ENCODE measurements around the gene ACOXL.

ACOXL gene

GRCh38 chr2:110818767-110819481 is 86.6 kb downstream of the ACOXL start:
- no peak for DNase-seq (ENCODE audit: extremely low read depth, insufficient read length)
- Histone ChIP-seq H3K4me3 (replicated peaks; ENCODE audit: low read depth, low read length) (no peak overlapping the region), H3K27me3 (replicated peaks; ENCODE audit: control insufficient read depth, insufficient read depth, low read length) (no peaks in the 10 kb centered on the region; the same call in 1 of the 2 replicates), H3K36me3 (ENCODE audit: control insufficient read depth, insufficient read depth, low read length) (no peaks in the 10 kb centered on the region)
- peak; percentile 39 for TF ChIP-seq CTCF (IDR thresholded peaks at IDR 0.05; ENCODE audit: insufficient read depth, low read length, poor library complexity, severe bottlenecking)

GRCh38 chr2:110819711-110820110 is 87.3 kb downstream of the ACOXL start:
- Histone ChIP-seq H3K36me3 (ENCODE audit: control insufficient read depth, insufficient read depth, low read length) (no peaks in the 10 kb centered on the region), H3K4me3 (replicated peaks; ENCODE audit: low read depth, low read length) (no peak overlapping the region), H3K27me3 (replicated peaks; ENCODE audit: control insufficient read depth, insufficient read depth, low read length) (no peaks in the 10 kb centered on the region; the same call in 1 of the 2 replicates)
- TF ChIP-seq CTCF (IDR thresholded peaks at IDR 0.05; ENCODE audit: insufficient read depth, low read length, poor library complexity, severe bottlenecking), result no peak
- no peak for DNase-seq (ENCODE audit: extremely low read depth, insufficient read length)

DNA sequence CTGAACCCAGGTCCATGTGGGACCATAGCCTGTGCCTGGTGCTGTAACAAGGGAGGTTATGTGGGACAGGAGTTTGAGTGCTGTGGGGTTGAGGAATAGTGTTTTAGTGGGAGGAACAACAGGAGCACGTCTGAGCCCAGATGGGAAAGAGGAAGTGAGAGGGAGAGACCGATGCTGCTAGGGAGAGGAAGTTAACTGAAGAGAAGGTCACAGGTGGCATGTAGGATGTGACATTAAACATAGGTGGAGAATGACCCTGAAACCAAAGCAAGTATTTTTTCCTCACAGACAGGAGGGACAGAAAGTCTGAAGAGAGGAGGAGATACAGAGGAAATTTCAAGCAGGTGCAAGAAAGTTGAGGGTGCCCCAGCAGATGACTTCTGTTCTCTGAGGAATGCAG is 87.8 kb downstream of the ACOXL start:
- no peaks in the 10 kb centered on the region; the same call in 1 of the 2 replicates for H3K27me3 ChIP-seq (replicated peaks; ENCODE audit: control insufficient read depth, insufficient read depth, low read length)
- DNase-seq (ENCODE audit: extremely low read depth, insufficient read length), result no peak
- no peak overlapping the region for H3K4me3 ChIP-seq (replicated peaks; ENCODE audit: low read depth, low read length)
- no peaks in the 10 kb centered on the region for H3K36me3 ChIP-seq (ENCODE audit: control insufficient read depth, insufficient read depth, low read length)
- no peak for TF ChIP-seq CTCF (IDR thresholded peaks at IDR 0.05; ENCODE audit: insufficient read depth, low read length, poor library complexity, severe bottlenecking)

GRCh38 chr2:110823165-110823564 is 90.8 kb downstream of the ACOXL start:
- no peak for DNase-seq (ENCODE audit: extremely low read depth, insufficient read length)
- Histone ChIP-seq H3K27me3 (replicated peaks; ENCODE audit: control insufficient read depth, insufficient read depth, low read length) (no peaks in the 10 kb centered on the region), H3K36me3 (ENCODE audit: control insufficient read depth, insufficient read depth, low read length) (no peaks in the 10 kb centered on the region), H3K4me3 (replicated peaks; ENCODE audit: low read depth, low read length) (no peak overlapping the region)
- no peak for TF ChIP-seq CTCF (IDR thresholded peaks at IDR 0.05; ENCODE audit: insufficient read depth, low read length, poor library complexity, severe bottlenecking)

DNA sequence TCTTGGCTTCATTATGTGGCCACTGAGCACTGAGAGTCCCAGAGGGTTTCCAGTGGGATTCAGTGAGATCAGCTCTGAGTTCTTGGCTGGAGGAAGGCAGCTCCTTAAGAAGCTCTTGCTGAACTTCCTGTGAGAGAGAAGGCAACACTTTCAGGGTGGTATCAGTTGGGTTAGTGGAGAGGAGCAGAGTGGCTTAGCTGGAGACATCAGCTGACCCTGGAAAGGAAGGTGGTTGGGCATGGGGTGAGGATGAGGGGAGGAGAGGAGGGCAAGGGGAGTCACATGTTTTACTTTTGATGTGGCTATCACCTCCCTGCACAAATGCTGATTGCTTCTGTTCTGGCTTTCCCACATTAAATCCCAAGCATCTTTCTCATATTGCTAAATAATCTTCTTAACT is 95.1 kb downstream of the ACOXL start:
- Histone ChIP-seq H3K4me3 (replicated peaks; ENCODE audit: low read depth, low read length) (no peak overlapping the region), H3K27me3 (replicated peaks; ENCODE audit: control insufficient read depth, insufficient read depth, low read length) (no peaks in the 10 kb centered on the region), H3K36me3 (ENCODE audit: control insufficient read depth, insufficient read depth, low read length) (no peaks in the 10 kb centered on the region)
- DNase-seq (ENCODE audit: extremely low read depth, insufficient read length), result no peak
- no peak for TF ChIP-seq CTCF (IDR thresholded peaks at IDR 0.05; ENCODE audit: insufficient read depth, low read length, poor library complexity, severe bottlenecking)

DNA sequence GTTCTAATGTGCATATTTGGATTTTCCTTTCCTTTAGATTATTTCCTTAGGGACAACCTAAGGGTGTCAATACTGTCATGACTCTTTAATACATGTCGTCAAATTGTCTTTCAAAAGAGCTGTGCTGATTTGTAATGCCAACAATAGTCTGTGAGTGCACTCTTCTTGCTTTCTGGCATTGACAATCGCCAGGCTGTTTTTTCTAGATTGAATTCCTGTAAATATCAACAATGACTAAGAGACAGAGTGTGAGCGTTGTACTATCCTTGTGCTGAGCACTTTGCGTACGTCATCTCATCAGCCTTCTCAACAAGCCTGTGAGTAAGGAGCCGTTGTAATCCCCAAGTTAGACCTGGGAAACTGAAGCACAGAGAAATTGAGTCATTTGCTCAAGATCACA is 96.0 kb downstream of the ACOXL start:
- Histone ChIP-seq H3K4me3 (replicated peaks; ENCODE audit: low read depth, low read length) (no peak overlapping the region), H3K36me3 (ENCODE audit: control insufficient read depth, insufficient read depth, low read length) (no peaks in the 10 kb centered on the region), H3K27me3 (replicated peaks; ENCODE audit: control insufficient read depth, insufficient read depth, low read length) (no peaks in the 10 kb centered on the region)
- TF ChIP-seq CTCF (IDR thresholded peaks at IDR 0.05; ENCODE audit: insufficient read depth, low read length, poor library complexity, severe bottlenecking), result no peak
- no peak for DNase-seq (ENCODE audit: extremely low read depth, insufficient read length)

Measured in GM06990 (cell line).